ENCODE data around the gene SLC12A7. TPM values are rescaled to one million over a fixed set of nuclear protein-coding genes. Genes with fewer than 3 reads are reported as not detected.

The SLC12A7 gene
- total RNA-seq, 1 experiment from 2014 or later, result 28.1 TPM

GRCh38 chr5:1037123-1037670 lies 74.7 kb downstream of the SLC12A7 start:
- ChIA-PET POLR2A (interaction anchor here (0.6 kb wide), 1 partner anchor 22 kb away, joined by 5 read pairs; no protein-coding TSS in a partner anchor), CTCF (interaction anchor here (0.7 to 2.4 kb wide), 7 partner anchors 27 to 131 kb away, joined by 3 to 9 read pairs (median 4); no protein-coding TSS in a partner anchor)
- H3K27ac Mint-ChIP-seq, result 0 out of 2 replicates have a peak overlapping the region, but pooled peaks have one; percentile 19
- ATAC-seq, result no peak
- H3K36me3 Mint-ChIP-seq, result peaks cover 36% of the 10 kb centered on the region
- peaks cover 4% of the 10 kb centered on the region; the same call in 1 of the 2 replicates for H3K4me1 Mint-ChIP-seq
- no peak for DNase-seq (ENCODE audit: low spot score)
- H3K27me3 Mint-ChIP-seq (ENCODE audit: low read depth), result no peaks in the 10 kb centered on the region
- H3K4me3 Mint-ChIP-seq, result no peak overlapping the region
- peaks cover 31% of the 10 kb centered on the region for H3K9me3 Mint-ChIP-seq
- TF ChIP-seq NFYB (CRISPR knock-in tag; conservative IDR thresholded peaks at IDR 0.05; ENCODE audit: low read depth) (no peak), NFATC4 (CRISPR knock-in tag; IDR thresholded peaks at IDR 0.05) (no peak), OVOL2 (CRISPR knock-in tag; IDR thresholded peaks at IDR 0.05; ENCODE audit: borderline replicate concordance) (no peak), ZNF232 (CRISPR knock-in tag; IDR thresholded peaks at IDR 0.05) (no peak), CREB1 (CRISPR knock-in tag; IDR thresholded peaks at IDR 0.05) (no peak)

- peaks cover 4% of the 10 kb centered on the region; the same call in 1 of the 2 replicates for H3K4me1 Mint-ChIP-seq
- peaks cover 25% of the 10 kb centered on the region for H3K9me3 Mint-ChIP-seq
- H3K27ac Mint-ChIP-seq, result no peak overlapping the region; the same call in 1 of the 2 replicates
- CTCF ChIA-PET, result interaction anchor here (0.7 to 1.4 kb wide), 4 partner anchors 26 to 120 kb away, joined by 3 to 4 read pairs (median 3); no protein-coding TSS in a partner anchor
- POLR2A ChIA-PET, result no interaction called here
- H3K4me3 Mint-ChIP-seq, result no peak overlapping the region
- TF ChIP-seq ZNF317 (CRISPR knock-in tag; IDR thresholded peaks at IDR 0.05; ENCODE audit: borderline replicate concordance, low read depth) (no peak), CREB1 (CRISPR knock-in tag; IDR thresholded peaks at IDR 0.05) (no peak), ATF2 (CRISPR knock-in tag; IDR thresholded peaks at IDR 0.05; ENCODE audit: borderline replicate concordance, low read depth) (no peak), PREB (CRISPR knock-in tag; IDR thresholded peaks at IDR 0.05; ENCODE audit: borderline replicate concordance) (no peak), IRF1 (CRISPR knock-in tag; IDR thresholded peaks at IDR 0.05) (no peak), ZNF138 (CRISPR knock-in tag; conservative IDR thresholded peaks at IDR 0.05) (no peak), ATF3 (CRISPR knock-in tag; conservative IDR thresholded peaks at IDR 0.05) (no peak), ATF6 (CRISPR knock-in tag; IDR thresholded peaks at IDR 0.05) (no peak)
- TF ChIP-seq, protein P1, sequence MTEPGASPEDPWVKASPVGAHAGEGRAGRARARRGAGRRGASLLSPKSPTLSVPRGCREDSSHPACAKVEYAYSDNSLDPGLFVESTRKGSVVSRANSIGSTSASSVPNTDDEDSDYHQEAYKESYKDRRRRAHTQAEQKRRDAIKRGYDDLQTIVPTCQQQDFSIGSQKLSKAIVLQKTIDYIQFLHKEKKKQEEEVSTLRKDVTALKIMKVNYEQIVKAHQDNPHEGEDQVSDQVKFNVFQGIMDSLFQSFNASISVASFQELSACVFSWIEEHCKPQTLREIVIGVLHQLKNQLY (CRISPR knock-in tag; IDR thresholded peaks at IDR 0.05), result no peak
- ATAC-seq (no peak), DNase-seq (ENCODE audit: low spot score) (no peak)
- H3K36me3 Mint-ChIP-seq, result peaks cover 30% of the 10 kb centered on the region
- H3K27me3 Mint-ChIP-seq (ENCODE audit: low read depth), result no peaks in the 10 kb centered on the region
These were observed 75.2 kb downstream of the SLC12A7 start for GRCh38 chr5:1036504-1037122.
